GM21367 (cell line): ENCODE results near the gene ST6GALNAC1.
"Not testable (repeated sequence)": the region's sequence is repeated elsewhere in the genome, so short reads cannot be mapped to it uniquely, and the experiment has no call there.

Experiments used
- ATAC-seq: cut with Tn5 transposase; IDR thresholded peaks from one replicate; pipeline ENCODE4 v1.9.1; 2021; ENCODE audit not compliant: unreplicated experiment

The ST6GALNAC1 gene

DNA sequence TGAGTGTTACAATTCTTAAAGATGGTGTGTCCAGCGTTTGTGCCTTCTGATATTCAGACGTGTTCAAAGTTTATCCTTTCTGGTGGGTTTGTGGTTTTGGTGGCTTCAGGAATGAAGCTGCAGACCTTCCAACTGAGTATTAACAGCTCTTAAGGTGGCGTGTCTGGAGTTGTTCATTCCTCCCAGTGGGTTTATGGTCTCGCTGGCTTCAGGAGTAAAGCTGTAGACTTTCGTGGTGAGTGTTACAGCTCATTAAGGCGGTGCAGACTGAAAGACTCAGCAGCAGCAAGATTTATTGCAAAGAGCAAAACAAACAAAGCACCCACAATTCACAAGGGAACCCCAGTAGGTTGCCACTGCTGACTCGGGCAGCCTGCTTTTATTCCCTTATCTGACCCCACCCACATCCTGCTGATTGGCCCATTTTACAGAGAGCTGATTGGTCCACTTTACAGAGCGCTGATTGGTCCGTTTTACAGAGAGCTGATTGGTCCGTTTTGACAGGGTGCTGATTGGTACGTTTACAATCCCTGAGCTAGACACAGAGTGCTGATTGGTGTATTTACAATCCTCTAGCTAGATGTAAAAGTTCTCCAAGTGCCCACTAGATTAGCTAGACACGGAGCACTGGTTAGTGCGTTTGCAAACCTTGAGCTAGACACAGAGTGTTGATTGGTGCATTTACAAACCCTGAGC lies 29.3 kb downstream of the ST6GALNAC1 start:
- ATAC-seq, result not testable (repeated sequence)

DNA sequence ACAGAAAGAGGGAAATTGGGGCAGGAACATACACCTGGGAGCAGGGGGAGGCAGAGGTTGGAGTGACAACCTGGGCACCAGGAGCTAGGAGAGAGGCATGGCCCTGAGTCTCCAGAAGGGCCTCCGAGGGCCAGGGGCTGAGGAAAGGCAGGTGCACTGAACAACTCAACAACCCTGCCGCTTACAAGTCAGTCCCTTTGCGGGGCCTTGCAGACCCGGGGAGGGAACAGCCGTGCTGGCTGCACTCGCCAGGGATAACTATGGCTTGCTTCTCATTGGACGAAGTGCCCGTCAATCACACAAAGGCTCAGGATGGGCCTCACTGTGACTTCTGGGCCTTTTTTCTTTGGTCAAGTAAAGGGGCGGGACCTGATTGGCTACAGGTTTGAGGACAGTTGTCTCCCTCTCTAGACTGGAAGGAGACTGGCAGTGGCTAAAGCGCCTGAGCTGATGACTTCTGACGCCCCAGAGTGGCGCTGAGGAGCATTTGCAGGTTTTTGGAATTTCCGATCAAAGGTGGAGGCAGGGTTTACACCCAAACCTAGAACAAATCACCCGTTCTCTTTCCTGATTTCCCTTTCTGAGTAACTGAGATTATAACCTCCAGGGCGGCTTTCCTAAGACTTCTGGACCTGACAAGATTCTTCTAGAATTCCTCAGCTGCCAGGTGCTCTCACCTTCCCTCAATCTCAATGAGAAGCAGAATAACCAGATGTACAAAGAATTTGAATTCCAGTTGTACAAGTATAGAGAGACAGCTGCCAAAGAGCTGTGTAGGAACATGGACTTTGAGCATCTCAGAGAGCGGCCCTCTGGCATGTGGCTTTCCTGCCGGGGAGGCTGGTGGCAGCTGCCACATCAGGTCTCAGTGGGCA lies 30.3 kb downstream of the ST6GALNAC1 start:
- ATAC-seq, result no peak

DNA sequence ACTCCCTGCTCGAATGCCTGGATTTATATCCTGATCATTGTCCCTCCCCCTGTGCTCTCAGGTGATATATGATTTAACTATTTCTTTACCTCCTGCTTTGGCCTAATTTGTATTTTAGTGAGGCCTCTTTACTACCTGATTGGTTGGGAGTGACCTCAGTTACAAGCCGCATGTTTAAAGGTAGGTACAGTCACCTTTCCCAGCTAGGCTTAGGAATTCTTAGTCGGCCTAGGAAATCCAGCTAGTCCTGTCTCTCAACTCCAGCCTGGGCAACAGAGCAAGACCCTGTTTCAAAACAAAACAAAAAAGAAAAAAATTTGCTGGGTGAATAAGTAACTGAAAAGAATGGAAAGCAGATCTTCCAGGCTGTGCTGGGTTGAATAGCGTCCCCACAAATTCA lies 31.1 kb downstream of the ST6GALNAC1 start:
- no peak for ATAC-seq

DNA sequence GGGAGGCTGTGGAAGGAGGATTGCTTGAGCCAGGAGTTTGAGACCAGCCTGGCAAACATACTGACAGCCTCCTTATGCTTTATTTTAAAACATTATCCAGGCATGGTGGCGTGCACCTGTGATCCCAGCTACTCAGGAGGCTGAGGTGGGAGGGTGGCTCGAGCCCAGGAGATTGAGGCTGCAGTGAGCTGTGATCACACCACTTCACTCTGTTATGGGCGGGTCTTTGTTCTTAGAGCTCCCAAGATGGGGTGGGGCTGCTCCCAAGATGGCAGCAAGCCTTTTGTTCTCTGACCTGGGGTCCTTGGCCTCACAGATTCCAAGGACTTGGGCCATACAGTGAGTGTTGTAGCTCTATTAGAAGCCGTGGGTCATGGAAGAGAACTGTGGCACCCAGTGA lies 31.8 kb downstream of the ST6GALNAC1 start:
- no peak for ATAC-seq

DNA sequence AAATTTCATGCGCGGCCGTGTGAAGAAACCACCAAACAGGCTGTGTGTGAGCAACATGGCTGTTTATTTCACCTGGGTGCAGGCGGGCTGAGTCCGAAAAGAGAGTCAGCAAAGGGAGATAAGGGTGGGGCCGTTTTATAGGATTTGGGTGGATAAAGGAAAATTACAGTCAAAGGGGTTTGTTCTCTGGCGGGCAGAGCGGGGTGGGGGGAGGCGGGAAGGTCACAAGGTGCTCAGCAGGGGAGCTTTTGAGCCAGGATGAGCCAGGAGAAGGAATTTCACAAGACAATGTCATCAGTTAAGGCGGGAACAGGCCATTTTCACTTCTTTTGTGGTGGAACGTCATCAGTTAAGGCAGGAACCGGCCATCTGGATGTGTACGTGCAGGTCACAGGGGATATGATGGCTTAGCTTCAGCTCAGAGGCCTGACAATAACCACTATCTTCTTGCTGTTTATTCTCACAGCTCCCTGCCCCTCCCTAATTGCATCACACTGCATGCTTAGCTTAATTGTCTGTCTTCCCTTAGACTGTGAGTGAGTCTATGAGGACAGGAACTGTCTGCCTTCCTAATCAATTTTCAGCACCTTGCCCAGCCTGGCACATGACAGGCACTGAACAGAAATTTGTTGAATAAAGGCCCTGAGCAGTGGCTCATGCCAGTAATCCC lies 32.3 kb downstream of the ST6GALNAC1 start:
- ATAC-seq, result not testable (repeated sequence)

DNA sequence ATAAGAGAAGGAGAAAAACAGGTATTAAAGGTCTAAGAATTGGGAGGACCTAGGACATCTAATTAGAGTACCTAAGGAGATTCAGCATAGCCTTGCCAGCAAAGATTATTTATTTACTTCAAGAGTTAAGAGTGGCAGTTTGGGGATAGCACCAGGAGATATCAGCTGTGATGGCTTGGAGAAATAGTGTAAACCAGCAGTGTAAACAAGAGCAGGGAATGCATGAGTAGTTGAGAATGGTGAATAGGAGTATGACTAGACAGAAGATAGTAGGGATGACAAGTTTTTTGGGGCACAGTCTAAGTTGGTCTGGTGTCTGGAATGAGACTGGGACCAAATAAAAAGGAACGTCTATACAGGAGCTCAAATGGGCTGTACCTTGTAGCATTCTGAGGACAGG lies 36.9 kb downstream of the ST6GALNAC1 start:
- ATAC-seq, result not testable (repeated sequence)

DNA sequence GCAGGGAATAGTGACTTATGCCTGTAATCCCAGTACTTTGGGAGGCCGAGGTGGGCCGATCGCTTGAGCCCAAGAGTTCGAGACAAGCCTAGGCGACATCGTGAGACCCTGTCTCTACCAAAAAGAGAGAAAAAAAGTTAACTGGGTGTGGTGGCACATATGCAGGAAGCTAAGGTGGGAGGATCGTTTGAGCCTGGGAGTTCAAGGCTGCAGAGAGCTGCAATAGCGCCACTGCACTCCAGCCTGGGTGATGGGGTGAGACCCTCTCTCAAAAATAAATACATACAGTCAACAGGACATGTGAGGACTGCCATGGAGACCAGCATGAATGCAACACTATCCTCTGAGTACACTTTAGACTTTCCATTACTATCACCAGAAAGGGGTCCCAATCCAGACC lies 42.5 kb downstream of the ST6GALNAC1 start:
- no peak for ATAC-seq

DNA sequence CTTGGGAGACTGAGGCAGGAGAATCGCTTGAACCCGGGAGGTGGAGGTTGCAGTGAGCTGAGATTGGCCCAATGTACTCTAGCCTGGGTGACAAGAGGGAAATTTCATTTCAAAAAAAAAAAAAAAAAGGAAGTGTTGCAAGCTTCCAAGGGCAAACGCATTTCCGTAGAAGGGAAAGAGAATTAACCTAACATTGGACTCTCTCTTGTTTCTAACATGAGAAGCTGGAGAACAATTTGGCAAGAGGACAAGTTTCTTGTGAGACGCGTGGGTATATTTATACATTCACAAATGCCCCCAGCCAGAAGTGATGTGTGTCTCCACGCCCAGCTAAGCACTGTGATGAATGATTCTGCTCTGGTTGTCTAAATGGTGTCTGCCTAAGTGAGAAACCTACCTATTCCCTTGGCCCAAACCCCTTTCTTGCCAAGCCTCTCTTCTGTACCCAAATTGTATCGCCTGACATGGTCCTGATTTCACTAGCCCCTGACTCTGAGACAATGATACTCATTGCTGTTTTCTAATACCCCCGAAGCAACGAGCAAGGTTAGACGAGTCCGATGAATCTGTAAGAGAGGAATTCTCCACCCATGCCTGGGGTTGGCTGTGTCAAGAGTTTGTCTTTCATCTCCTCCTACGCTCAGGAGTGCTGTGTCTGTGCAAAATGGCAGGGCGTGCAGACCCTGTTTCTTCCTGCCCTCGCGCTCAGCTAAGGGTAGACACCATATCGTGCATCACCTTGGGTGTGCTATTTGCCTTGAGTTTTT lies 43.7 kb downstream of the ST6GALNAC1 start:
- no peak for ATAC-seq

DNA sequence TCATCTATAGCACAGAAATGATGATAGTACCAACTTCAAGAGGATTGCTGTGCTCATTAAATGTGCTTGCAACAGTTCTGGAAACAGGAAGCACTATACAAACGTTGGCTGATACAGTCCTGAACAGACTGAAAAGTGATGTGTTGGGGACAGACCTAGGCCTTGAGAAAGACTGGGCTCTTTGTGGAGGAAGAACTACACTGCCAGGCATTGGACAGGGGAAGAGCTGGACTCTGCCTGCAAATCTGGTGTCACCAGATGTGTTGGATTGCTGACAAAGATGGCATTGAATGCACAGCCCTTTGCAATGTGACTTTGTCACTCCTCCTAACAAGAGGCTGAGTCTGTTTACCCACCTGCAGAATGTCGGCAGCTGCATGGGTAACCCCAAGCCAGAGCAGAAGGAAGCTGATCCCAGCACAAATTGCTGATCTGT lies 45.5 kb downstream of the ST6GALNAC1 start:
- ATAC-seq, result no peak

DNA sequence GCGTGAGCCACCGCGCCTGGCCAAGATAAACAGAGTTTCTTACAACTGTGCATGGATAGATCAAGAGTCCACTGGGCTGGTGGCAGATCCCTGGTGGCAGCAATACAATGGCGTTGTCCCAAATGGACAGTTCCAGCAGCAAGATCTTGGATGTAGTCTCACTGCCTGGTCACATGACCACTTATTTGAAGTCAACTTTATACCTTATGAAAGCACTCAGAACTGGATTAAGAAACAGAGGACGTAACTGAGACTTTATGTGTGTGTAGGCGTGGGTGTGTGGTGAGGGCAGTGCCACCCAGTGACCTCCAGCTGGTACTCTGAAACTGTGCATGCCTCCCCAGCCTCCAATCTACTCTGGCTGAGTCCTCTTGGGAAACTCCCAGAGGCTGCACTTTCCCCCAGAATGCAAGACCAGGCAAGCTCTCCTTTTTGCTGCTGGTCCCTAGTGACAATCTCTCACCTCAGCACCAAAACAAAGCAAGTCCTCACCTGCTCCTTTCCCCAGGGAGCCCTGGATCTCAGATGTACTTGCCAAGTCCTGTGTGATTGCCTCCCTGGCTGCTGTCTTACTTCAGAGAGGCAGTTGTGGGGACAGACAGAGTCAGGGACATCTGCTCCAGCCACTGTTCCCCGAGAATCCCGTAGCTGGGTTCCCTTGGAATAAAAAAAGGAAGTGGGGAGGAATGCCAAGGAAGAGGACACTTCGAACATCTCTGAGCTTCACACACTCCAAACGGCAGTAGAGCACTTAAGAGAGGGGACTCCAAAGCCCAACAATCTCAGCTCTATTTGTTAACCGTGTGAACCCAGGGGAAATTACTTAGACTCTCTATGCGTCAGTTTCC lies 46.2 kb downstream of the ST6GALNAC1 start:
- ATAC-seq, result no peak

DNA sequence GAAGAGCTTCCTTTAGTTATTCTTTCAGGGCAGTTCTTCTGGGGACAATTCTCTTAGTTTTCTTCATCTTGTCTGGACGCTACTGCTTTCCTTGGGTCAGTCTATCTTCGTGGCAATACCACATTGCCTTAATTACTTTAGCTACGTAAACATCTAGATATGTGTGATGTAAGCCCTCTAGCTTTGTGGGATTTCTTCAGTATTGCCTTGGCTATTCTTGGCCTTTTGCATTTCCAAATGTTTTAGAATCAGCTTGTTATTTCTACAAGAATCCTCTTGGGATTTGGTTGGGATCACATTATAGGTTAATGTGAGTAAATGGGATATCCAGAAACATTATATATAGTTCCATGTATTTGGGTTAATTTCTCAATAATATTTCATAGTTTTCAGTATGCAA lies 48.9 kb downstream of the ST6GALNAC1 start:
- no peak for ATAC-seq

DNA sequence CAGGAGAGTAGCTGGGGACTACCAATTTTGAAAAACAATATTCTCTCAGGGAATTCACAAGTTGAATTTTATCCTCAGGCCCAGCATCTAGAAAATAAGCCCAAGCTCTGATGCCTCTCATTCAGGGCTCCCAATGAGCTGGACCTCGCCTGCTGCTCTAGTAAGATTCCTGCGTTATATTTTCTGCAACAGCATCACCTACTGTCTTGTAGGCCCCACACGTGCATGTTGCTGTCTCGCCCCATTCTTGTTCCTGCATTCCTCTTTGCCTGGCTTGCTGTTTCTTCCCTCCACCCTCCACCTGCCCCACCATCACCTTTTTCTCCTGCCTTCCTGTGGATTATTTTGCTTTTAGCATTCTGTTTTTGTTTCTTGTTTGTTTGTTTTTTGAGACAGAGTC lies 49.6 kb downstream of the ST6GALNAC1 start:
- ATAC-seq, result no peak

DNA sequence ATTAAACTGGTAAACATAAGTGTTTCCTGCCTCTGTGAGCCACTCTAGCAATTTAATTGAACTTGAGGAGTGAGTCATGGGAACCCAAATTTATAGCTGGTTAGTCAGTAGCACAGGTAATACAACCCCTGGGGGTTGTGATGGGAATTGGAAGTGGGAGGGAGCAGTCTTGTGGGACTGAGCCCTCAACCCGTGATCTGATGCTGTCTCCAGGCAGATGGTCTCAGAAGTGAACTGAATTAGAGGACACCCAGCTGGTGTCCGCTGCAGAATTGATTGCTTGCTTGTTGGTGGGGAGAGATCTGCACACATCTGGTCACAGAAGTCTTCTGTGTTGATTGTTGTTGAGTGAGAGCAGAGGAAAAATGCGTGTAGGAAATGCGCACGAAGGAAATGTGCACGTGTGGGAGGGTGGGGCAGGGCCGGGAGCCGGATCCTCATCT lies 50.2 kb downstream of the ST6GALNAC1 start:
- no peak for ATAC-seq

DNA sequence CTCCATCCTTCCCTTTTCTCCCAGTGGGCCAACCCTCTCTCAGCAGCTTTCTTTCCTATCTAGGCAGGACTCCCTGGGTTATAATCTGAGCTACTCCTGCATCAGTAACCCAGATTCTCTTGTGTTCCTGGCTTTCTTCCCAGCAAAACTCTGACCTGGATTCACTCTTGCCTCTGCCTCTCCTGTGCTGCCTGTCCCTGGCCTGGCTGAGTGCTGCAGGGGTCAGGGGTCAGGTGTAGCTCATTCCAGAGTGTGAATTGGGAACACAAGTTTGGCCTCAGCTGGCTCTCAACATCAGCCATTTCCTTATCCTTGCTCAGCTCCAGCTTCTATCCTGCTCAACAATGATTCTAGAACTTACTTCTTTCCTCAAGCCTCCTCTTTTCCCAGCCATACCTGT lies 55.4 kb downstream of the ST6GALNAC1 start:
- no peak for ATAC-seq

DNA sequence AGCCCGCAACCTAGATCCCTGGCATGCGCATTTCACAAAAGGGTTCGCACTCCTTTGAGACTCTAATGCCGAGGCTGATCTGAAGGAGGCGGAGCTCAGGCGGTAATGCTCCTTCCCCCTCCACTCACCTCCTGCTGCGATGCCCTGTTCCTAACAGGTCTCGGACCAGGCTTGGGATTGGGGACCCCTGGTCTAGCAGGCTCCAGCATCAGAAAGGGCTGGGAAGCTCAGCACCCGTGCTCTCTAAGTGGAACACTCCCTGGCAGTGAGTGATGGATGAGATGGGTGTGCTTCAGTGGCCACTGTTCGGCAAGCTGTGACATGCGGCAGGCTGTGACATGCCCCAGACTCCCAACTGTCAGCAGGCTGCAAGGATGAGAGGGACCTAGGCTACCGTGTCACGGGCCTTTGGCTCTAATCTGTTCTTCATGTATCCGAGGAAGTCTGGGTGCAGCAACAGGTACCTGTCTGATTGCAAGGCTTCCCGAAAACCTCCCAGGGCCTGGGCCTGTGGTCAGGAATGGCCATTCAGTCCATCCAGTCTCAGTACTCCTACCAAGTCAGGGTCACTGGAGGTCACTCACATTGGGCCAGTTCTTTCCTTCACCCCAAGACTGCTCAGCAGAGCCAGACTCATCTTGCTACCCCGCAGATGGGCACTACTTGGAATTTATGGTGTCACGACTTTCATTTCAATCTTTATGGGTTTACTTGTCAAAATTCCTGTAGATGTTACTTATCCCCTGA lies 56.6 kb downstream of the ST6GALNAC1 start:
- ATAC-seq, result no peak

DNA sequence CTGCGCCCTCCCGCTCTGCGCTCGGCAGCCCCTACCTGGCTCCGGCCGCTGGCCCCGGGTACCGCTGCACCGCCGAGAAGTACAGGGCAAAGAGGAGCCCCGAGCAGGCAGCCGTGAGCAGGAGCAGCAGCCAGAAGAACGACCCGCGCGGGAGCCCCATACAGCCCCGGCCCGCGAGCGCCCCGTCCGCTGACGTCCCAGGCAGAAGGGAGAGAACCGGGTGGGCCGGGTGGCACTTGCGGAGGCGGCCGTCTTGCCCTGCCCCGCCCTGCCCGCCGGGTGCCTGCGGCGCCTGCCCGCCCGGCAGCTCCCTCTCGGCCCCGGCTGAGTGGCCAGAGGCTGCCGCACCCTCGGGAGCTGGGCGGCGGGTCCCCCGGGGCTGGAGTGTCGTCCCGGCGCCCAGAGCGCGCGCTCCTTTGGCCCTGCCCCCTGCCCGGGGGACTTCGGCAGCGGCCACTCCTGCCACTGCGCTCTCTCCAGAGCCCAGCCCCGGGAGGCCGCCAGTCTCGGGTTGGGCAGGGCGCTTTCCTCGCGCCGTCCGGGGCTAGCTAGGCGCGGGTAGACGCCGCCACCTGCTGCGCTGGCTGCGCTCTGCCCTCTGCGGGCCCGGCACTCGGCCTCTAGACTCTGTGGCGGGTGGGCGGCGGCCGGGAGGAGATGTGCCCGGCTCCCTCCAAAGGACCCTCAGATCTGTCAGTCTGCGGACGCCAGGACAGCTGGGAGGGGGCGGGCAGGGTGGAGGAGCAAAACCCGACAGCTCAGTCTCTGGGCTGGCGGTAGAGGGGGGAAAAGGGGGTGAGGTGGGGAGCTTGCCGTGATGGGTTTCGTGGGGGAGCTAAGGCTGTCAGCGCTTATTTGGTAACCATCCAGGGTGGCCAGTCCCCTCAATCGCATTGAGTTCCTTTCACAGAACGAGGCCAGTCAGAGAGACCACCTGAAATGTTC lies 57.6 kb downstream of the ST6GALNAC1 start, which contains the start of gene ST6GALNAC2:
TSS of gene ST6GALNAC2 (minus strand) at position 212 of the 945 bp plus-strand sequence. CDS start at position 160, 52 bp downstream.
- no peak for ATAC-seq

DNA sequence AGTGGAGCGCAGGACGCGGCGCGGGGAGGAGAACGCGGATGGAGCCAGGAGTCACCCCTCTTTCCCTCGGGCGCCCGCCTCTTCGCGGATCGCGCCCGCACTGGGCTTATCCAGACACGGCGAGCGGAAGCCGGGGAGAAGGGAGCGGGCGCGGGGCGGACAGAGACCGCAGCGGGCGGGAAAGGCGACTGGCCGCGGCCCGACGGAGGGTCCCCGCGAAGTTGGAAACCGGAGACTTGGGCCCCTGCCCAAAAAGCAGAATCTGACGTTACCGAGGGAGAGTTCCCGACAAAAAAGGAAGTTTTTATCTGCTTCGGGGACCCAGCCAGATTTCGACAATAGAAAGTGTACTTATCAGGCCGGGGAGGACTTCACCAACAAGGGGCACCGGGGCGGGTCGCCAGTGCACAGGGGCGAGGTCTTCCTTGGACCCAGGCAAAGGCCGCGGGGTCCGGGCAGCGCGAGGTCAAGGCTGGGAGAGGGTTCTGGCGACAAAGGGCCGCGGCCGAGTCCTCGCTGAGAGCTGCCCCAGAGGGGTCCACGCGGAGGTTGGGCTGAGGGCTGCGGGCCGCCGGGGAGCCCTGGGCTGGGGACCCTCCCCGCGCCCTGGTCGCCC lies 58.4 kb downstream of the ST6GALNAC1 start:
- no peak for ATAC-seq
